Suppressor macrophage treated with lipopolysaccharide for 1 hour (primary cell): ENCODE measurements around the gene ATRNL1.

ENCODE experiments used
- DNase-seq, 3 donors: peaks; one replicate each; pipeline ENCODE4 v3.0.0-alpha.2; 2020 to 2022

ATRNL1 gene

DNA sequence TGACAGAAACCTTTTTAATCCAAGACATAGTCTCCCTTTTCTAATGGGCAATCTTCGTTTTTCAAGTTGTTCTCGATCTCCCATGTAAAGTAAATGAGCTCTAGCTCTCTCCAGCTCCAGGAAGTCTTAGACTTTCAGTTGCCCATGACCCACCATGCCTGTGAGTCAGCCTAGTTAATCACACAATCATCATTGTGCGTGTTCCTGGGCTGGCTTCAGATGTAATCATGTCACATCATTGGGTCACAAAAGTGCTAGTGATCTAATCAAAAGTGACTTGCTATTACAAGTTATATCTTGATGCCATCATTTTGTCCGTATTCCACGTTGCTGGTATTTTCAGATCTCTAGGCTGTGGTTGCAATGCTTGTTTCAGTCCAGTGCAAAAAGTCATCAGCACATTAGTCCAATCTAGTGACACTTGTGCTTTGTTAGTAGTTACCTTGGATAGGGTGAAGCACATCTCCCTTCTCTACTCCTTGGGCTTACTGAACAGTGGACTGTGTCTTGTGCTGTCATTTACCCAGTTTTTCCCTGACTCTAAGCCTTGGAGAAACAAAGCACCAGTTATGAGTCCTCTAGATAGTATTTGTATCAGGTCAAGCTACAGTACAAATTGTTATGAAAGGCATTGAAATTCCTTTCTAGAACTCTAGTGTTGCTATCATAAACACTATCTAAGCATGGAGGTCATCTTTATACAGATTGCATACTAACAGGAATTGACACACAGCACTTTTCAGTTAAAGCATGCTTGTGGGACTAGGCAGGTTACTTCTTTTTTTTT is 863.3 kb downstream of the ATRNL1 start:
- DNase-seq = no peak

DNA sequence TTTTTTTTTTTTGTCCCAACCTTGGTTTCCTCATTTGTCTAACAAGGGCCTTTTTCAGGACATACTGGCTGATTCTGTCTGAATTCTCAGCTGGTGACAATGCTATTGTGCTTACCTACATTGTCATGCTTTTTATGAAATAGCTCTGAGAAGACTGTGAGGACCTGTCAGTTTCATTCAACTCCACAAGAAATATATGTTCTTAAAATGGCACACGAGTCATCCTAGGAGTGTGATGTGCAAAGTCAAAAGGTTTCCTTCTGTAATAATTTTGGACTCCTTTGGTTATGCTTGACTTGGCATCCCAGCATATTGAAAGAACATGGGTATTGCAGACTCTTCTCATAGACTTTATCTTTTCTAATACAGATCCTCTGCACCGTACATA is 863.8 kb downstream of the ATRNL1 start:
- no peak for DNase-seq

DNA sequence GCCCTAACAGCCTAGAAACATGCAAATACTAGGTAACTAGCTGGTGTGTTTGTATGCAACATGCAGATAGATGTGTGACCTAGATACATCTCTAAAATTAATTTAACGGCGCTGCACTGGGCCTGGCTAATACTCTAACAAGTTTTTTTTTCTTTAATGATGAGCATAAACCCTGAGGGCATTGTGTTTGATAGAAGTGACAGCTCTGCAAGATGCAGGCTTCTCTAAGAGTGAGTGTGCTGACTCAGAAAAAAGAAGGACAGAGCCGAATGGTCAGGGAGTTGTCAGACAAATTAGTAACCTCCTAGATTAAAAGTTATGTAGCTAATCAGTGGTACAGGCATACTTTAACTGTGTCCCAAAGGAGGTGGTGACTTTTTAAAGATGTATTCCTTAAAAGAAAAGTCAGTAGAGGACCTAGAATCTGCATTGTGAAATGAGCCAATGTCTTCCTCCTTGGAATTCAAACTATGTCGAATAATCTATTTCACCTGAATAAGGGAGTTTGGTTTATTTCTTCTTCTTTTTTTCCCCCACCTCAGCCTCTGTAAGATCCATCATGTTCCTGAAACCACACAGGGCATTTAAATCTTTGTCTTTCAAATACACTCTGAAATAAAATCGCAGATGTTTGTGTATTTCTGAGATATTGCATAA is 864.7 kb downstream of the ATRNL1 start:
- no peak for DNase-seq

DNA sequence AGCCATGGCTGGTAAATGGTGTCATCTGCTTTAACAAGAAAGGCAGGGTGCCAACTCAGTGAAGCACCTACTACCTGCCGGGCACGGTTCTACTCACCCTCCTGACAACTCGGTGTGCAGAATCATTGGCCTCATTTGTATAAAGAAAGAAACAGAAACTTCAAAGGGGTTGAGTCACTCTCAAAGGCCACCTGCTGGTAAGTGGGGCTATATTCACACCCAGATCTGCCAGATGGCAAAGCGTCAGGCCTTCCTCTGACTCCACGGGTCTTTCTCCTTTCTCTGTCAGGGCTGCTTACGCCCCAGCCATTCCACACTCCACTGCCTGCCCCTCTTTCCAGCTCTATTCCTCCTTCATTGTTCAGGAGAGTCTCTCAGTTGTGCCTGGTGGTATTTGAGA is 870.7 kb downstream of the ATRNL1 start:
- no peak for DNase-seq

DNA sequence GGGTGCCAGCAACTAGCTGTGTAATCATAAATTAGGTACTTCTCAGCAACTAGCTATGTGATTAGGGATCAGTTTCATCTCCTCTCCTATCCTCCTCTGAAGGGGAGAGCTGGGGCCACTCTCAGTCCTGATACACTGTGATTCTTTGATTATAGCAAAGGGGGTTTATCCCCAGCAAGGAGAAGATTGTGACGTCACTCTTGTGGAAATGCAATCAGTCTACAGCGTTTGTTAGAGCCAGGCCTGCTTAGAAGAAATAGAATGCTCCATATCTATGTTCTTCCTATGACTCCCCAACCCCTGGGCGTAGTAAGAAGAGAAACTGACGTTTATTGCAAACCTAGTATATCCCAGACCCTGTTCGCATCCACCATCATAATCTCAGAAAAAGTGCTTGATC is 871.7 kb downstream of the ATRNL1 start:
- no peak for DNase-seq

DNA sequence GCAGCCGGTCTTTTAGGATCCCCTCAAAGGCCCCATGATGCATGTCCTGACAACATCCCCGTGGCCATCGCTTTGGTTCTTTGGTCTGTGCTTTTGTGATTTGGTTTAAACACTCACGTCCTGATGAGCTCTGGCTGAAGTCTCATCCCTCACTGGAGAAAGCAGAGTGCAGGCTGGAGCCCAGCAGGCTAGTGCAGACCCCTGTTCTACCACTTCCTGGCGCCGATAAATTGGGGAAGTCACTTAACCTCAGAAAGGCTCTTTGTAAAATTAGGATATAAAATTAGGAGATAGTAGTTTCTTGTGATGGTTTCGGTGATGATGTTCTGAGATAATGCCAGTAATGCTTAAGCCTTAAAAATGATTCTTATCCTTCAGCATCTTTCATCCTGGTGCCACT is 872.2 kb downstream of the ATRNL1 start:
- DNase-seq = no peak

DNA sequence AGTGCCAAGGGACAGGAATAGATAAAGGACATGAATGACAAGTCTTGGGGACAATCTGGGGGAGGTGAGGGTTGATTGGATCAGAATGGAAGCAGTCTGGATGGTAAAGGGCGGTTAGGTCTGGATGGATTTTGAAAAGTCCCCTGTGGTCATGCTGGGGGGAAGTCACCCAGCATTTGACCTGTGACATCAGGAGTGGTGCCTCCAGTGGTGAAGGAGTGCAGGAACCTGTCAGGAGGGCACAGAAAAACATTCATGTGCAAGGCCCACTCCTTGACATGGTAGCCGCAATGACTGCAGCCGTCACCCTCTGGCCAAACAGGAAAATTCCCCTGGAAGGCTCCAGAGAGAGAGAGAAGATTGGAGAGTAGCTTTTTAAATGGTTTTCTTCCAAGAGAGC is 875.1 kb downstream of the ATRNL1 start:
- no peak for DNase-seq

DNA sequence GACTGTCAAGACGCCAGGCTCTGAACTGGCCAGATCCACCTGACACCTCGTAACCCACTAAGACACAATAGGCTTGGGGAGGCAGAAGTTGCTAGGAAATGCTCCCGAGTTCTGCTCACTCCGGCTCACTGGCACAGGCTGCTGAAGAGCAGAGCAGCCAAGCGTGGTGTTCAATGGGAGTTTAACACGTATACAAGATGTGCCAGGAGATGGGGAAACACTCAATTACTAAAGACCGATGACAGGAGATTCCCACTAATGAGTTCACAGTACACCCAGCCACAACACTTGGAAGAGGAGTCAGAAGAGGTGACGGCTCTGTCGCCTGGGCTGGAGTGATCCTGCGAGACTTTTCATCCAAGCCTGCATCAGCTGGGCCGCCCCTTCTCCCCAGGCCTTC is 876.4 kb downstream of the ATRNL1 start:
- DNase-seq = no peak

DNA sequence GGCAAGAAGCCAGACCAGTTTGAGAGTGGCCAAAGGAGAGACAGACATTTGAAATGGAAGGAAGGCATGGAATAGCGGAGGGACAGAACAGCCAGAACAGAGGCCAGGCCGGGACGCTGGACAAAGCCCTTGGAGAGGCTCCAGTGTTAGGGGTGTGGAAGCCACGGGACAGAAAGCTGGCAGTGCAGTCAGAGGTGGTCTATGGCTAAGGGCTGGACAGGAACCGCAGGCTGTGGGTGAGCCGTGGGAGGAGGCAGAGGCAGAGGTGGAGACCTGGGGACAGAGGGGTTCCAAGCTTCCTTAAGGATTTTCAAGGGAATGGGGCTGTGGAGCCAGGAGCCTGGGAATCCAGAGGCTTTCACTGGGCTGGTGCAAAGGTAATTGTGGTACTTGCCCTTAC is 878.8 kb downstream of the ATRNL1 start:
- DNase-seq = no peak

DNA sequence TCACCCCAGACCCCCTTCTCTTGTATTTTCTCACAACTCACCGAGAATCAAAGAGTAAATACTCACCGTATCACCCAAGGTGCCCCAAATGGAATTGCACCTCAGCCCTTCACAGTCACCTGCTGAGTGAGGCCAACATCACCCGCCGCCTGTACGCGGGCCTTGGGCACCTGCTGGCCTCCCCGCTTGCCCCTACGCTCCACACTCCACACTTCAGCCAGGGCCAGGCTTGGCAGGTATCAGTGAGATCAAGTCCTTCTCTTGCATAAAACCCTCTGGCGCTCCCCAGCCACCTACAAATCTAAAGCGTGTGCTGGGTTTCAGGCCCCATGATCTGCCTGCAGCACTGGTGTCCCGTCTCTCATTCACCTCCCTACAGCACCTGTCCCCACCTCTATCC is 879.3 kb downstream of the ATRNL1 start:
- no peak for DNase-seq

DNA sequence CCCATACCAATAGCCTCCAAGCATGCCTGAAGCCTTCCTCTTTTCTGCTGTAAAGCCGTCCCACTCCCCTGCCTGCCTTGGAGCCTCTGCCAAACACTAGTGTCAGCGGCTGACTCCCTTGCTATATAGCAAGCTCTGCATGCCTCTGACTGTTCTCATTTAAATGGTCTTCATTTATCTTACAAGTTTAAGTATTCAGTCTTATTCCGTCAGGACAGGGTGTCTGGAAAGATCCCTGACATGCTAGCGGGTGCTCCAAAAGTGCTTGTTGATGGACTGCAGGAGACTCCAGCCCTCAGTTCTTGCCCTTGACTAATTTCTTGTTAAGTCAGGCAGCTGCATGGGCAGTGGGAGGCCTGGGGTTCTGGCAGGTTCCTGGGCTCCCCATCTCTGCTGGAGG is 881.2 kb downstream of the ATRNL1 start:
- no peak for DNase-seq

DNA sequence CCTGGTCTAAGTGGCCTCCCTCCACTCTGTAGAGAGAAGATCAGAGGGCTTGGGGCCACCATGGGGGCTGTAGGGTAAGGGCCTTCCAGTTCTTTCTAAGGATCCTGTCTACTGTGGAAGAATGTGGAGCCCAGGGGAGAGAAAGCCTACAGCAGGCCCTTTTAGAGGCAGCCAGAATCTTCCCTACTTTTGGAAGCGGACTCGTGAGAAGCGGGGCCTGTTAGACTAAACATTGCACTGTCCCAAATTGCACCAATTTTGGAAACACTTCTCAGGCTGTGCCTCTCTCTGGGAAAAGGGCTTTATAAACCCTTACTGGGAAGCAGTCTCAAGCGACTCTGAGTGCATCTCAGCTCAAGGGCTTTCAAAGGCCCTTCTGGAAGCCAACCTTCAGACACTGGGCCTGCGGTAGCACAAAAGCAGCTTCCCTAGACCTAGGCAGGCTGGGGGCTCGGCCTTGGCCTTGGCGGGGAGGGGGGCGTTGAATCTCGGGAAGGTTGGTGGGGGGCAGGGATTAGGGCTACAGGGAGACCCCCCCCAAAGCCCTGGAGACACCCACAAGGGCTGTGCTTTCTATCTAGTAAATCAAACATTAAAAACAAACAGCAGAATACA is 881.8 kb downstream of the ATRNL1 start:
- no peak for DNase-seq

DNA sequence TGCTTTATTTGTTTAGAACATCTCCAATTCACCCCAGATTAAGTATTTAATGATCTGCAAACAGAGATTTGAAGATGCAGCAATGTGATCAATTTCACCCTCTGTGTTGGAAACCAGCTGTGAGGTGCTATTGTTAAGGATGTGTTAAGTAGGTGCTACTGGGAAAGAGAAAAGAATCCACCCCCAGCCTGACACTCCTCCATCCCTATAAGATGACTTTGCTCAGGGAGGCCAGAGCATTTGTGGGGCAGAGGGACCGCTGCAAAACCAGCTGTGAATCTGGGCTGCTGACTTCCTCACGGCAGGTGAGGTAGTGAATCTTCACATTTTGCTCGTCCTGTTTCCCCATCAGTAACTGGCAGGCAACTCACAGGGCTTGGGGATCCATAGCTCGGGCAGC is 882.3 kb downstream of the ATRNL1 start:
- DNase-seq = no peak

DNA sequence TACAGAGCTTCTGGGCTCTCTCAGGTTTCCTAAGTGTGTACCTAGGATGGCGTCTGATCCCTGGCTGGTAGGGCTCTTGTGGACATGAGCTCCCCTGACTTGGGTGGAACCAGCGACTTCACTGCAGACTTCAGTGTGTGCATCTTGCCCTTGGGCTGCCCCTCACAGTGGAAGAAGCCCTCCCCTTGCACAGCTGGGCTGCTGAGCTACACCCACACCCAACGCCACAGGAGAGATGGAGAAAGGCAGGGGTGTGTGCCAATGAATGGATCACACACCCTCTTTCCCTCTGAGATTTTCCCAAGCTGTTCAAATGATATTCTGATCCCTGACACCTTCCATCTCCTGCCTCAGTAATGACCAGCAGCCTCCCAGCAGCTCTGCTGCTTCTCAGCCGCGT is 883.2 kb downstream of the ATRNL1 start:
- no peak for DNase-seq

DNA sequence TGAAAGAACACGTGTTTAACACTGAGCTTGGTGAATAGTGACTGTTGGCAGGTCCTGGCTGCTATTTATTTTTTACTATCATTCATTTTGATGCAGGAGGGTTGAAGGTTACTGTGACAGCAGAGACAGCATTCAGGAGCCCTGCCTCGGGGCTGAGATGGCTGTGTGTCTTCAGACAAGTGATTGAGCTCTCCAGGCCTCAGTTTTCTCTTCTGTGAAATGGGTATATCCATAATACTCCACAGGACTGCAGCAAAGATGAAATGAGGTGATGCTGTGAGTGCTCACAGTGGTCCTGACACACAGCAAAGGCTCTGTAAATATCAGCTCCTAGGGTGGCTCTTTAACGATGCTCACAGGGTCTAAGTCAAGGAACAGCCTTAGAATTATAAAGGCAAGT is 884.7 kb downstream of the ATRNL1 start:
- DNase-seq = no peak

DNA sequence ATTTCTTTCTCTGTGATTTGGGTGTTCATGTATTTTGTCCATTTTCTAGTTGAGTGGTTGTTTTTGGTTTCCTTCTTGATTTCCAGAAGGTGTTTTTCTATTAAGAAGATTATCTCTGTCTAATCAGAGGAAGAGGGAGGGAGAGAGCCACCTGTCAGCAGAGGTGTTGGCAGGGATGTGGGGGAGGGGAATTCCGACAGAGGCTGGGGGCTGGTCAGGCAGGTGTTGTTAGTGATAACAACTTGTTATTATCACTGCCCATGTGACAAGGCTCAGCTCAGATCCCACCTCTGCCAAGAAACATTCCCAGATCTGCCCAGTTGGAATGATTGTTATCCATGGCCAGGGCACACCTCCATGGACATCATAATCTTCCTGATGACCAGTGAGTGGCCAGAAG is 886.4 kb downstream of the ATRNL1 start:
- no peak for DNase-seq

DNA sequence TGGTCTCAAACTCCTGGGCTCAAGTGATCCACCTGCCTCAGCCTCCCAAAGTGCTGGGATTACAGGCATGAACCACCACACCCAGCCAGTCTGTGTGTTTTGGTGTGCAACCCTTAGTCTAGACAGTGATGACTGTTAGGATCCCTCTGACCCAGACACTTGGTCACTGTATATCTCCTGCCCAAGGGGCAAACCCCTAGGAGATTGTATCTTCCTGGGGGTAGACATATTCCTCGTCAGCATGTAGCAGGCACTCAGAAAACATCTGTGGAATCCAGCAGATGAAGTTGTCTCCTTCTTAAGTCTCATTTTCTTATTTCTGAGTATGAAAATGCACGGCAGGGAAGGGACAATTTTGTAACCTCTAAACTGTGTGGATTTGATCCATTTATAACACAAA is 887.3 kb downstream of the ATRNL1 start:
- no peak for DNase-seq

DNA sequence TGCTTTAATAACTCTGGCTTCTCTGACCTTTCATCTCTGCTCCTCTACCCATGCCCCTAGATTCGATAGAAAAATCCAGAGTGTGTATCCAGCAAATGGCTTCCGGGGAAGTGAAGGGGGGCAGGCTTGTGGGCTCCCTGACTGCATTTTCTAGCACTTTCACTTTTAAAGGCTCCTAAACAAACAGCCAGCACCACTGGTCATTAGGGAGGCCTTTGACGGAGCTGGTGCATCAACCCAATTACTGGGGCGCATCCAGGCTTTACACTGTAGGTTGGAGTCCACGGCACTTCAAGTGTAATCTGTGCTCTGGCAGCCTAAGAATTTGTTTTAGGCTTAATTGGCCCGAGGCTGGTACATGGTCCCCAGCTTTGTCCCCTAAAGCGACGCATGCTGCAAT is 887.9 kb downstream of the ATRNL1 start:
- DNase-seq = no peak

DNA sequence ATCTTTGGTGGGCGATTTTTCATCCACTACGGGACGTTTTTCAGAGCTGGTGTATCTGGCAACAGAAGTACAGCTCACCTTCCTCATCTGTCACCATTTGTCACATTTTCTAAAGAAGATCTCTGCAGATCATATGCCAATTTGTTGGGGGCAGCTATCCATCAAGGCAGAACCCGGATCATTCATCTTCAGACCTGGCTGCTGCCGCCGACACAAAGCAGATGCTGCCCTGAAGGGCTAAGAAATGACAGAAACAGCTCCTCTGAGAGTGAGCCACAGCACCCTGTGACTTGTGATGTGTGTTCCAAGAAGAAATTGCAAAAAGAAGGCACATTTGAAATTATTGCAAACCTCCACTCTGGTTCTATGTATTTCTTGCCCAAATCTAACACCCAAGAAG is 888.9 kb downstream of the ATRNL1 start:
- DNase-seq = no peak

DNA sequence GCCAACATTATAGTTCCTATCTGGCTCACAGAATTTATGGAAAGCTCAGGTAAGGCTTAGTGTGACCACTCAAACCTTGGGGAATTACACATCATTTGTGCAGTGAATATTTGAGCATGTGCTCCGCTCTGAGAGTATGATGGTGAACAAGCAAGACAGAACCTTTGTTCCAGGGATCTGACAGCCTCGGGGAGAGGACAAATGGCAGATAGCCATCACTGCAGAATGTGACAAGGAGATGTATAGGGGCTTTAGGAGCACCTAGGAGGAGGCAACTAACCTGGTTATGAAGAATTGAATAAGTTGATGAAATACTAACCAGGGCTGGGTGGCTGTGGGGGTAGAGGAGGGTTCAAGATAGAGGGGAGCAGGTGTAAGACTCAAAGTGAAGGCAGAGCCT is 889.4 kb downstream of the ATRNL1 start:
- no peak for DNase-seq

DNA sequence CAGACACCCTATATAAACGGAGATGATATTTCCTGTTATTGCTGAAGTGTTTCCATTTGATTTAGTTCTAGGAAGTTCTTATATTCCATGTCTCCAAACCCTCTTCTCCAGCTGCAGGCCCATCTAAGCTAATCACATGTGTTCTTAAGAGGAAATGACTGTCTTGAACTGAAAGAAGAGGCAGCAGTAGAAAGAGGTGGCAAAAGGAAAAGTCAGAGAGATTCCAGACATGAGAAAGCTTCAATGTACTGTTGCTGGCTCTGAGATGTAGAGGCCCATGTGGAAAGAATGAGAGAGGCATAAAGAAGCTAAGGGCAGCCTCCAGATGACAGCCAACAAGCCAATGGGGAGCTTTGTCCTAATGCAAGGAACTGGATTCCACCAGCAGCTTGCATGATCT is 892.6 kb downstream of the ATRNL1 start:
- DNase-seq = no peak

DNA sequence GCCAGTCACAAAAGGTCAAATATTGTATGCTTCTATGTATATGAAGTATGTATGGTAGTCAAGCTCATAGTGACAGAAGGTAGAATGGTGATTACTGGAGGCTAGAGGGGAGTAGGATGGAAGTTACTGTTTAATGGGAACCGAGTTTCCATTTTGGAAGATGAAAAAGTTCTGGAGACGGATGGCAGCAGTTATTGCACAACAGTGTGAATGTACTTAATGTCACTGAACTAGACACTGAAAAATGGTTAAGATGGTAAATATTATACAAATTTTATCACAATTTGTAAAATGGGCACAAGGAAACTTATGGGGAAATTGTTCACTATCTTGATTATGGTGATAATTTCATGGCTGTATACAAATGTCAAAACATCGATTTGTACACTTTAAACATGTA is 895.2 kb downstream of the ATRNL1 start:
- no peak for DNase-seq

DNA sequence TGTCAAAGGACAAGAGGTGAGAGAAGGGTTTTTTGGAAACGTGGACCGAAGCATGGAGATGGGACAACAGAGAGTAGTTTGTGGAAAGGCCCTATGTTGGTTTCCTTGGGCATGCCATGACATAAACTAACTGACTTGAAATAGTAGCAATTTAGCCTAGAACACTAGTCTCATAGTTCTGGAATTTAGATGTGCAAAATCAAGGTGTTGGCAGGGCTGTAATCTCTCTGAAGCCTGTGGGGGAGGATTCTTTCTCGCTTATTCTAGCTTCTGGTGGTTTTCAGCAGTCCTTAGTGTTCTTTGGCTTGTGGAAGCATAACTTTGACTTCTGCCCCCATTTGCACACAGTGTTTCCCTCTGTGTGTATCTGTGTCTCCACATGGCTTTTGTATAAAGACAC is 896.5 kb downstream of the ATRNL1 start:
- DNase-seq = no peak

DNA sequence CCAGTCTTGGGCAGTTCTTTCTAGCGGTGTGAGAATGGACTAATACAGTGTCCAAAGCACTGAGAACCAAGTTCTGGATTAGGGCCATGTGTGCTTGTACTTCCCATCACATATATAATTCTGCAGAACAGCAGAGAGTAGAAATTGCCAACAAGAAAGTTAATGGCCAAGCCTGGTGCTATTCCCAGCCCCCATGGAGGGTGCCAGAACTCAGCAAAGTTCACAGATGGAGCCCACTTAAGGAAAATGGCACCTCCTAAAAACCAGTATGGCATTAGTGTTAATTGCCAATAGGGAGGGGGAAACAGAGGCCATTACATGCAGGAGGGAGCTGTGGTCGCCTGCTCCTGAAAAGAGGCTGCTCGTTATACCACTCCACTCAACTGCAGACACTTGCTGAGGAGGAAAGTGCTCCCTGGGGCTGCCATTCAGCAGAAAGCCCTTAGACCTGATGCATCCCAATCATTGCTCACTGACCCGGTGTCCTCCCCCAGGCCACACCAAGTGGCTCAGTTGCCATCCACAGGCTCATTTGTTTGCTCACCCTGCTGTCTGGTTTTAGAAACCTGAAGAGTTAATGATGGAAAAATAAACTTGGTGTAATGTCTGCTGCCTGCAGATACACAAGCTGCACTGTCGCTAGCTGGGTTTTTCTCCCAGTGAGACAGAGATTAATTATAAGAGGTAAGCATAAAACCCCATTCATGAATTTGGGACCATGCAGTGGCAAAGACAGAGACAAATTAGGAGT is 899.2 kb downstream of the ATRNL1 start:
- DNase-seq = no peak
